Measurements from ENCODE around the gene AKT3.

The AKT3 gene

DNA sequence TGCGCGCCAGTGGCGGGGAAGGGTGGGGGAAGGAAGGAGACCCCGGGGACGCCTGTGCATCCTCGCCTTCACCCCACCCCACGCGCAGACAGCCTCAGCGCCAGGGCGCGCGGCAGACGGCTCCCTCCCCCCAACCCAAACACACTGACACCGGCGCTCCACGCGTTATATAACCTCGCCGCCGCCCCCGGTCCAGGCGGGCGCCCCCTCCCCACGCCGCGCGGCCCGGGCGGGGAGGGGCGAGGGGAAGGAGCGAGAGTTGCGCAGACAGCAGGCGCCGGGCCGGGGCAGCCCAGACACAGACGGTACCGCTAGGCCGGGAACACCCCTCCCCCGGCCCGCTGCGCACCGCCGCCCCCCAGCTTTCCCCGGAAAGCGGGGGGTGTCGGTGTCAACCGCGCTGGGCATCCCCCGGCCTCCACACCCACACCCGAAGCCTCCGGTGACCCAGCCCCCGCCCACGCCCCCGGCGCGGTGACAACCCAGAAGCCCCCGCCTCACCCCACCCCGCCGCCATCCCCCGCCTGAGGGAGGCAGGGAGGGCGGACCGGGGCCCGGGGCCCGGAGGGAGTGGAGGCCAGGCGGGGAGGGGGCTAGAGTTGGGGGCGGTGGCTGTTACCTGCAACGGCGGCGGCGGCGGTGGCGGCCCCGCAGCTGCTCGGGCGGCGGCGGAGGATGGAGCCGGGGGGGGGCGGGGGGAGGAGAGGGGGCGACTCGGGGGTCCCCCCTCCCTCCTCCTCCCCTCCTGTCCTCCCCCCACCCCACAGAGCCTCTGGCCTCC is 432 bp downstream of the AKT3 start:
- H3K27ac ChIP-seq: no peak overlapping the region
- TF ChIP-seq, protein P1, sequence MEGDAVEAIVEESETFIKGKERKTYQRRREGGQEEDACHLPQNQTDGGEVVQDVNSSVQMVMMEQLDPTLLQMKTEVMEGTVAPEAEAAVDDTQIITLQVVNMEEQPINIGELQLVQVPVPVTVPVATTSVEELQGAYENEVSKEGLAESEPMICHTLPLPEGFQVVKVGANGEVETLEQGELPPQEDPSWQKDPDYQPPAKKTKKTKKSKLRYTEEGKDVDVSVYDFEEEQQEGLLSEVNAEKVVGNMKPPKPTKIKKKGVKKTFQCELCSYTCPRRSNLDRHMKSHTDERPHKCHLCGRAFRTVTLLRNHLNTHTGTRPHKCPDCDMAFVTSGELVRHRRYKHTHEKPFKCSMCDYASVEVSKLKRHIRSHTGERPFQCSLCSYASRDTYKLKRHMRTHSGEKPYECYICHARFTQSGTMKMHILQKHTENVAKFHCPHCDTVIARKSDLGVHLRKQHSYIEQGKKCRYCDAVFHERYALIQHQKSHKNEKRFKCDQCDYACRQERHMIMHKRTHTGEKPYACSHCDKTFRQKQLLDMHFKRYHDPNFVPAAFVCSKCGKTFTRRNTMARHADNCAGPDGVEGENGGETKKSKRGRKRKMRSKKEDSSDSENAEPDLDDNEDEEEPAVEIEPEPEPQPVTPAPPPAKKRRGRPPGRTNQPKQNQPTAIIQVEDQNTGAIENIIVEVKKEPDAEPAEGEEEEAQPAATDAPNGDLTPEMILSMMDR (conservative IDR thresholded peaks at IDR 0.05): no peak
- TF ChIP-seq ZFX (IDR thresholded peaks at IDR 0.05): no peak

DNA sequence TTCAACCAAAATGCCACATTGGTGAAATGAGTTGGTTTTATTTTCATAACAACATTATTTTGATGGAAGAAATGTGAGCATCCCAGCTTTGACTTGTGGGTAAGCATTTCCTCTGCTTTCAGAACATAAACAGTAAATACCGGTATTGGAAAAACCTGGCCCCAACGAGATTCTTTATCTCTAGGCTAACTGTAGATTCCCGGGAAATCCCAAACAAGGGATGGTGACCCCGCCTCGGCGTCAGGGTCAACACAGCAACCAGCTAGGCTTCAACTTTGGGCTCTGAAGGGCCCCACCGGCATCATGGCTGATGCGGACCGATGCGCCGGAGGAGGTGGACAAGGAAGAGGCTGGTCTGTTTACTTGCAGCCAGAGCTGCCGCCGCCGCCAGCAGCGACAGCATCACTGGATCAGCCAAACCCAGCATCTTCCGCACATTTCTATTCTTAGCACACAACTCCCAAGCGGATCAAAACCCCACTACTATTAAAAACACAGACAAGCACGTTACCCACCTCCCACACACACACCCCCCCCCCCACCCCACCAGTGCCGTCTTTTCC is 1.1 kb downstream of the AKT3 start:
- H3K27ac ChIP-seq: no peak overlapping the region

DNA sequence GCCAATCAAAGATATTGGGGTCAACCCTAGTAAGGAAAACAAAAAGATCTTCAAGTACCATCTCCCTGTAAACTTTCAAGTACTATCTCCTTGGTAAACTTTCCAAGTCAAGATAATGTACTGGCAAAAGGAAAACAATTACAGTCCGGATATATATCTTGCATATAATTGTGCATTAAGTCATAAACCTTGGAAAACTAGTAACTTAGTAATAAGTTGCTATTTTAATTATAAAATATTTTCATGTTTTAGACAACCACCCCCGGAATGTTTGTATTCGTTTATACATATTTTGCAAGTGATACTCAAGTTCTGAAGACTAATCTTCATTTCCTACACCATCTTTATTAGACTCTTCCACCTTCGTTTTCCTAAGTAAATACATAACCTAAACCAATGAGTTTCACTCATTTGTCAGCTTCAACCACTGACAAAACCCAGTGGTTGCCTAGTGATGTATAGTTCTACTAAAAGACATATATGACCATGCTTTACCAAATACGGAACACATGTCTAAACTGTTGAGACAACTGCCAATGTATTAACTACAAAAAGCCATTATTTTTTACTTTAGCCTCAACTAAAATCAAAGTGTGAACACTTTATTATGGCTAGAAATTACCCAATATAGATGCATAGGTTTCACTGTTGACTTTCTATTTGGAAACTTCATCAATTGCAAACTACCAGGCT is 1.7 kb downstream of the AKT3 start:
- TF ChIP-seq, protein P1 (conservative IDR thresholded peaks at IDR 0.05): no peak
- TF ChIP-seq ZFX (IDR thresholded peaks at IDR 0.05): no peak
- no peak overlapping the region for H3K27ac ChIP-seq

More for the DNA sequence above, 1.1 kb downstream of the AKT3 start:
- no peak for TF ChIP-seq ZFX (IDR thresholded peaks at IDR 0.05)
- TF ChIP-seq, protein P1 (conservative IDR thresholded peaks at IDR 0.05): no peak

DNA sequence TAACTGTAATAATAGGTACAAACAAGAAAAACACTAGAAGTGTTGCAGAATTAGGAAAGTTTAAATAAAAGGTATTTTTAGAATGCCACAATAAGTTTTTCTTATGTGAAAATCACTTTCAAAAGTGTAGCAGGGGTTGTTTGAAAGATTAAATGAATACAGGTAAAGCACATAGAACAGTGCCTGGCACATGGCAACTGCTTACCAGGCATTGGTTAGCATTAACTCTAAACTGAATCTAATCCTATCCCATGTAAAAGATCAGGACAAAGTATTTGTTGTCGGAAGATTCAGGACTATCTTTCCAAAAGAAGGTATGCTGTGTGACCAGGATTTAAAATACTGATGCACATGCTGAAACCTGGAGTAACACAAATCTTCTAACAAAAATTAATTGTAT is 3.3 kb downstream of the AKT3 start:
- TF ChIP-seq ZFX (IDR thresholded peaks at IDR 0.05): no peak
- TF ChIP-seq, protein P1 (conservative IDR thresholded peaks at IDR 0.05): no peak
- H3K27ac ChIP-seq: no peak overlapping the region

DNA sequence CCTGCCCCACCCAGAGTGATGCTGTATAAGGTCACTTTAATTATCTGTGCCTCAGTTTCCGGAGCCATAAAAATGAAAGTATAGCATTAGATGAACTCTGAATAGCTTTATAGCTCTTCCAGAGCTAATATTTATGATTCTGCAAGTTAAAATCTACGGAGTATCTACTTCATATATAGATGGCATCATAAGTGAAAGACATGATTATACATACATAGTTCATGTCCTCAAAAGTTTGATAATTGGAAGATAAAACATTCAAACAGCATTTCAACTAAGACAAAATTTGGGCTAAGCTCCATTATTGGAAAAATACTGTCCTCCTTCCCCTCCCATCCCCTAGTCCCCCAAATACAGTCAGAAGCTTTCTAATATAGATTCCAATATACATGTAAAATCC is 4.2 kb downstream of the AKT3 start:
- no peak overlapping the region for H3K27ac ChIP-seq
- TF ChIP-seq, protein P1 (conservative IDR thresholded peaks at IDR 0.05): no peak
- no peak for TF ChIP-seq ZFX (IDR thresholded peaks at IDR 0.05)

DNA sequence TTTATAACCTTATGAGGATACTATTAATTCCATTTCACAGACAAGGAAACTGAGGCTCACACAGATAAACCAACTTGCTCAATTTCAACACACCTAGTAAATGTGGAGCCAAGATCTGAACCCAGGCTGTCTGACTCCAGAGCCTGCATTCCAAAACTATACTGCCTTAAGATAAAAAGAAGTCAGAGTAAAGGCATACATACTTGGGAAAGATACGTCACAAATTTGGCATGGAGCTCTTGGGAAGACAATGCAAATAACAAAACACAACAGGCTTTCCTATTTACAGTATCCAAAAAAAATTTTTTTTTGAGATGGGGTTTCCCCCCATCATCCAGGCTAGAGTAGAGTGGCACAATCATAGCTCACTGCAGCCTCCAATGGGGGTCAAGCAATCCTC is 5.9 kb downstream of the AKT3 start:
- H3K27ac ChIP-seq: no peak overlapping the region
- no peak for TF ChIP-seq ZFX (IDR thresholded peaks at IDR 0.05)
- TF ChIP-seq, protein P1 (conservative IDR thresholded peaks at IDR 0.05): no peak

DNA sequence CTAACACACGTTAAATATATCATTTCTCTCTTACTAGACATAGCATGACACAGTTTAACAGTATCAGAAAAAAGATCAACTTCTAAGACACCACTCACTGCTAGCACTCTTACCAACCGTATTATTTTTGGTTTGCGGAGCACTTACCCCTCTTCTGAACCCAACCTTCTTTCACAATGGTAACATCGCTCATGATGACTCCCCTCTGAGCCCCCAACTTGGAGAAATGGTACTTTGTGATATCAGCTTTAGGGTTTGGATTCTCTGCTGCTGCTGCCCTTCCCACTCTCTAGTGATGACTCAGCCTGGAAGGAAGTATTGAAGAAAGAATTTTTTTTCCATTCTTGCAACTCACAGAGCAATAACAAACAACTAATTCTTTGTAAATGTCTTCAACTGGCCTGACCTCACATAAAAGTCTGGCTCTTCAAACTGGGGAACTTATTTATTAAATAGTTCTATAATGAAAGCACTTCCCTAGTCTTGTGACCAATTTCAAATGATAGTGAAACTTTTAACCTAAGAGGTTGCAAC is 7.0 kb downstream of the AKT3 start:
- H3K27ac ChIP-seq: no peak overlapping the region
- TF ChIP-seq, protein P1 (conservative IDR thresholded peaks at IDR 0.05): no peak
- no peak for TF ChIP-seq ZFX (IDR thresholded peaks at IDR 0.05)

Data from C4-2B (cell line).